Lung (tissue), 12 donors: ENCODE measurements around the gene DPP6. TPM values are rescaled to one million over a fixed set of nuclear protein-coding genes. Genes with fewer than 3 reads are reported as not detected.
"Not testable (repeated sequence)": the region's sequence is repeated elsewhere in the genome, so short reads cannot be mapped to it uniquely, and the experiment has no call there.

Experiments used
- ATAC-seq: fragments of 200-7000 bp; cut with Tn5 transposase; one replicate; pipeline ENCODE4 v1.9.1; 2020; ENCODE audit warnings: moderate number of reproducible peaks; ENCODE audit not compliant: insufficient read depth, low FRiP score
- DNase-seq, 3 donors: peaks; one replicate each; pipeline ENCODE4 v3.0.0-alpha.2; 2013 to 2017
- H3K27ac ChIP-seq, 2 donors: one replicate each; pipeline ENCODE4 v1.5.1; 2013; ENCODE audit warnings: mild to moderate bottlenecking in 2 of 2, moderate library complexity in 2 of 2, control low read depth in 1 of 2, inconsistent platforms in 1 of 2, low read depth in 1 of 2, low read length in 1 of 2
- H3K27me3 ChIP-seq, 3 donors: one replicate each; pipeline ENCODE4 v1.5.1; 2013; ENCODE audit warnings: low read length in 2 of 3; ENCODE audit not compliant: control insufficient read depth in 3 of 3, insufficient read depth in 3 of 3
- H3K36me3 ChIP-seq, 4 donors: one replicate each; pipeline ENCODE4 v1.5.1; 2013; ENCODE audit warnings: low read length in 4 of 4, mild to moderate bottlenecking in 1 of 4, moderate library complexity in 1 of 4; ENCODE audit not compliant: control insufficient read depth in 4 of 4, insufficient read depth in 4 of 4
- H3K4me1 ChIP-seq, 5 donors: one replicate each; pipeline ENCODE4 v1.5.1; 2013; ENCODE audit warnings: low read length in 5 of 5, mild to moderate bottlenecking in 2 of 5, moderate library complexity in 1 of 5; ENCODE audit not compliant: control insufficient read depth in 5 of 5, insufficient read depth in 5 of 5
- H3K4me3 ChIP-seq: one replicate; pipeline ENCODE4 v1.5.1; 2013; ENCODE audit warnings: mild to moderate bottlenecking, control low read depth, moderate library complexity
- H3K9ac ChIP-seq, 2 donors: one replicate each; pipeline ENCODE4 v1.5.1; 2013; ENCODE audit warnings: low read length in 2 of 2, control low read depth in 1 of 2; ENCODE audit not compliant: insufficient read depth in 1 of 2
- H3K9me3 ChIP-seq, 4 donors: one replicate each; pipeline ENCODE4 v1.5.1; 2013; ENCODE audit warnings: low read length in 3 of 4, mild to moderate bottlenecking in 1 of 4, moderate library complexity in 1 of 4; ENCODE audit not compliant: control insufficient read depth in 4 of 4, insufficient read depth in 3 of 4
- CTCF ChIP-seq: IDR thresholded peaks from 2 replicates; pipeline ENCODE4 v1.5.1; 2012; ENCODE audit warnings: mild to moderate bottlenecking; ENCODE audit errors: control extremely low read depth, extremely low read depth
- WGBS, 2 donors: extraction: QIAGEN DNeasy Blood & Tissue Kit; methylation state at CpG; one replicate each; pipeline ENCODE4 v1.1.7; 2013; 5-methylcytosine and 5-hydroxymethylcytosine counted together
- polyA plus RNA-seq, 2 donors: library from polyadenylated mRNA; stranded (reverse); fragments of 200-250 nt; gene quantifications; one replicate each; pipeline ENCODE4 v1.2.1, GENCODE V29; 2013
- total RNA-seq, 2 donors: library from RNA; depleted of rRNA in 1 of 2; stranded (reverse); fragments of >200 nt in 1 of 2; gene quantifications; one replicate each; pipeline ENCODE4 v1.2.1, GENCODE V29; 2014 to 2021
- donor health status: control.
- donor health status: control.
- donor health status: Bipolar disorder and iron deficiency.
- donor health status: healthy.
- donor health status: DM: yes; HTN: yes; CAD: no.

The DPP6 gene
- total and polyA plus RNA-seq, 4 donors: 0.08 to 1.3 (median 0.75) TPM

- 5 to 8% methylated on average over 17 of the region's 17 CpGs for WGBS, 2 donors
- no peaks in the 10 kb centered on the region for H3K27me3 ChIP-seq
- H3K36me3 ChIP-seq: peaks cover 0 to 1% (median 0%) of the 10 kb centered on the region in 4 donors
- peaks cover 0 to 8% (median 0%) of the 10 kb centered on the region in 5 donors for H3K4me1 ChIP-seq
- peaks cover 0 to 3% (median 0%) of the 10 kb centered on the region in 4 donors for H3K9me3 ChIP-seq
- DNase-seq (peak; percentile 49 to 99 (median 98)), ATAC-seq (peak; percentile 89)
- peak overlapping the region; percentile 82 to 84 for H3K9ac ChIP-seq
- peak overlapping the region; percentile 52 for H3K4me3 ChIP-seq
- no peak for TF ChIP-seq CTCF
- peak overlapping the region; percentile 38 to 92 for H3K27ac ChIP-seq
Observed at GRCh38 chr7:154928136-154929005, 876.2 kb downstream of the DPP6 start.

GRCh38 chr7:154929006-154929726 lies 877.0 kb downstream of the DPP6 start:
- TF ChIP-seq CTCF: no peak
- H3K4me3 ChIP-seq: peak overlapping the region; percentile 41
- H3K9me3 ChIP-seq: peaks cover 0 to 3% (median 1%) of the 10 kb centered on the region in 4 donors
- DNase-seq (peak in 1 of 3 donors; percentile 24), ATAC-seq (peak; percentile 39)
- peaks cover 0 to 8% (median 0%) of the 10 kb centered on the region in 5 donors for H3K4me1 ChIP-seq
- H3K27ac ChIP-seq: peak overlapping the region in 1 of 2 donors; percentile 79
- 50 to 60% methylated on average over 9 of the region's 9 CpGs for WGBS, 2 donors
- peak overlapping the region; percentile 82 to 84 for H3K9ac ChIP-seq
- H3K27me3 ChIP-seq: no peaks in the 10 kb centered on the region
- H3K36me3 ChIP-seq: peaks cover 0 to 4% (median 0%) of the 10 kb centered on the region in 4 donors

GRCh38 chr7:154931906-154932305 lies 879.7 kb downstream of the DPP6 start:
- no peak for TF ChIP-seq CTCF
- no peak overlapping the region for H3K9ac ChIP-seq
- peaks cover 0 to 6% (median 3%) of the 10 kb centered on the region in 4 donors for H3K9me3 ChIP-seq
- H3K4me1 ChIP-seq: peaks cover 0 to 8% (median 0%) of the 10 kb centered on the region in 5 donors
- no peaks in the 10 kb centered on the region for H3K27me3 ChIP-seq
- no peak for ATAC-seq
- 84 to 92% methylated on average over 2 of the region's 2 CpGs for WGBS, 2 donors
- no peak overlapping the region for H3K4me3 ChIP-seq
- peaks cover 0 to 4% (median 0%) of the 10 kb centered on the region in 4 donors for H3K36me3 ChIP-seq
- no peak overlapping the region for H3K27ac ChIP-seq
- DNase-seq: no peak

- H3K4me1 ChIP-seq, ATAC-seq, H3K27me3 ChIP-seq, H3K9ac ChIP-seq, H3K9me3 ChIP-seq, H3K36me3 ChIP-seq, H3K4me3 ChIP-seq, H3K27ac ChIP-seq, DNase-seq: not testable (repeated sequence)
- 92 to 96% methylated on average over 5 of the region's 5 CpGs for WGBS, 2 donors
Observed at GRCh38 chr7:154934353-154934952, 882.3 kb downstream of the DPP6 start.
